Measurements from ENCODE around the gene CLVS2. TPM values are rescaled to one million over a fixed set of nuclear protein-coding genes. Genes with fewer than 3 reads are reported as not detected.

The CLVS2 gene
- total and polyA plus RNA-seq, 4 donors, result 0.20 TPM; not detected in 3

DNA sequence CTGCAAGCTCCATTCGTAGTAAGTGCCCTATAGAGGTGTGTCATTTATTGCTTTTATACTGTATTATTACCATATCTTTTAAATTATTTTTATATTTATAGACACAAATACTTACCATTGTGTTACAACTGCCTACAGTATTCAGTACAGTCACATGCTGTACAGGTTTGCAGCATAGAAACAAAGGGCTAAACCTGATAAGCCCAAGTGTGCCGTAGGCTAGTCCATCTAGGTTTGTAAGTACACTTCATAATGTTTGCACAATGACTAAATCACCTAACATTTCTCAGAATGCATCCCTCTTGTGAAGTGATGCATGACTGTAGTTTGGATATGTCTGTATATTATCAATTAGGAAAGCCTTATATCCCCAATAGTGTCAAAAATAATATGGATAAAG, 122.8 kb downstream of the CLVS2 start:
- H3K36me3 ChIP-seq (ENCODE audit: control insufficient read depth in 4 of 4, insufficient read depth in 4 of 4, low read length in 4 of 4), result no peaks in the 10 kb centered on the region
- H3K4me1 ChIP-seq (ENCODE audit: control insufficient read depth in 5 of 5, insufficient read depth in 5 of 5, low read length in 5 of 5), result peaks cover 0 to 2% (median 0%) of the 10 kb centered on the region in 5 donors
- DNase-seq (peak in 1 of 3 donors; percentile 12), ATAC-seq (ENCODE audit: insufficient read depth, low FRiP score) (no peak)
- H3K9me3 ChIP-seq (ENCODE audit: control insufficient read depth in 4 of 4, insufficient read depth in 3 of 4, low read length in 3 of 4), result no peaks in the 10 kb centered on the region
- no peaks in the 10 kb centered on the region for H3K27me3 ChIP-seq (ENCODE audit: control insufficient read depth in 3 of 3, insufficient read depth in 3 of 3, low read length in 2 of 3)
- H3K9ac ChIP-seq (ENCODE audit: insufficient read depth in 1 of 2, low read length in 2 of 2), result no peak overlapping the region
- 55 to 81% methylated on average over 2 of the region's 2 CpGs for WGBS, 2 donors
- no peak overlapping the region for H3K27ac ChIP-seq (ENCODE audit: low read depth in 1 of 2, low read length in 1 of 2)
- H3K4me3 ChIP-seq, result no peak overlapping the region
- TF ChIP-seq, protein P1, sequence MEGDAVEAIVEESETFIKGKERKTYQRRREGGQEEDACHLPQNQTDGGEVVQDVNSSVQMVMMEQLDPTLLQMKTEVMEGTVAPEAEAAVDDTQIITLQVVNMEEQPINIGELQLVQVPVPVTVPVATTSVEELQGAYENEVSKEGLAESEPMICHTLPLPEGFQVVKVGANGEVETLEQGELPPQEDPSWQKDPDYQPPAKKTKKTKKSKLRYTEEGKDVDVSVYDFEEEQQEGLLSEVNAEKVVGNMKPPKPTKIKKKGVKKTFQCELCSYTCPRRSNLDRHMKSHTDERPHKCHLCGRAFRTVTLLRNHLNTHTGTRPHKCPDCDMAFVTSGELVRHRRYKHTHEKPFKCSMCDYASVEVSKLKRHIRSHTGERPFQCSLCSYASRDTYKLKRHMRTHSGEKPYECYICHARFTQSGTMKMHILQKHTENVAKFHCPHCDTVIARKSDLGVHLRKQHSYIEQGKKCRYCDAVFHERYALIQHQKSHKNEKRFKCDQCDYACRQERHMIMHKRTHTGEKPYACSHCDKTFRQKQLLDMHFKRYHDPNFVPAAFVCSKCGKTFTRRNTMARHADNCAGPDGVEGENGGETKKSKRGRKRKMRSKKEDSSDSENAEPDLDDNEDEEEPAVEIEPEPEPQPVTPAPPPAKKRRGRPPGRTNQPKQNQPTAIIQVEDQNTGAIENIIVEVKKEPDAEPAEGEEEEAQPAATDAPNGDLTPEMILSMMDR (IDR thresholded peaks at IDR 0.05; ENCODE audit: control extremely low read depth, extremely low read depth), result no peak

Other genes with a start within 250 kb of the CLVS2 start
- 10 to 100 TPM in 1 of 2 donors, not detected in 1; 10.4 TPM for gene FABP7, start 216.5 kb upstream of the CLVS2 start, total RNA-seq
- under 1 TPM in 1 of 2 donors, not detected in 1; 0.03 TPM for gene FABP7, start 216.5 kb upstream of the CLVS2 start, polyA plus RNA-seq
- gene SMPDL3A, start 207.0 kb upstream of the CLVS2 start, total RNA-seq, result 10 to 100 TPM; 22.4 to 55.2 TPM
- 10 to 100 TPM; 14.0 to 37.7 TPM for gene SMPDL3A, start 207.0 kb upstream of the CLVS2 start, polyA plus RNA-seq

Measured in lung (tissue), 12 donors.